CD14-positive monocyte (primary cell): Measurements from ENCODE around the gene GPRC5C. TPM values are rescaled to one million over a fixed set of nuclear protein-coding genes. Genes with fewer than 3 reads are reported as not detected.

ENCODE experiments used
- DNase-seq, 3 donors: peaks; one replicate each; pipeline ENCODE4 v3.0.0-alpha.2; 2011 to 2022
- H2AFZ ChIP-seq: 2 replicates; pipeline ENCODE4 v1.6.0; 2012; ENCODE audit warnings: mild to moderate bottlenecking, low read depth, low read length, inconsistent platforms; ENCODE audit not compliant: insufficient read depth, poor library complexity, severe bottlenecking
- H3K27ac ChIP-seq, 2 donors: 1 replicate in 1 of 2; 2 replicates in 1 of 2; pipeline ENCODE4 v1.5.1; 2012 to 2013; ENCODE audit warnings: low read length in 2 of 2, control low read depth in 1 of 2, inconsistent platforms in 1 of 2, low read depth in 1 of 2, mild to moderate bottlenecking in 1 of 2
- H3K27me3 ChIP-seq, 2 donors: one replicate each; pipeline versions ENCODE4 v1.6.0 to v1.6.1; 2011 to 2013; ENCODE audit warnings: low read length in 2 of 2; ENCODE audit not compliant: control insufficient read depth in 2 of 2, insufficient read depth in 2 of 2
- H3K36me3 ChIP-seq, 2 donors: replicated peaks in 1 of 2; 1 replicate in 1 of 2; 2 replicates in 1 of 2; pipeline versions ENCODE4 v1.5.1 to v1.6.1; 2012 to 2013; ENCODE audit warnings: low read length in 2 of 2, control low read depth in 1 of 2, inconsistent platforms in 1 of 2, mild to moderate bottlenecking in 1 of 2; ENCODE audit not compliant: insufficient read depth in 2 of 2, control insufficient read depth in 1 of 2
- H3K4me1 ChIP-seq, 2 donors: 1 replicate in 1 of 2; 2 replicates in 1 of 2; pipeline versions ENCODE4 v1.5.1 to v1.6.1; 2012 to 2013; ENCODE audit warnings: low read length in 2 of 2, control low read depth in 1 of 2, inconsistent platforms in 1 of 2, mild to moderate bottlenecking in 1 of 2, moderate library complexity in 1 of 2; ENCODE audit not compliant: insufficient read depth in 2 of 2, control insufficient read depth in 1 of 2
- H3K4me2 ChIP-seq: replicated peaks from 2 replicates; pipeline ENCODE3; 2012; ENCODE audit warnings: low read length, moderate library complexity, mild to moderate bottlenecking; ENCODE audit not compliant: poor library complexity, severe bottlenecking; ENCODE audit errors: extremely low read depth
- H3K4me3 ChIP-seq, 3 experiments: fragments of 200-600 bp in 1 of 3; sonication (generic) in 1 of 3; replicated peaks in 1 of 3; 1 replicate in 2 of 3; 2 replicates in 1 of 3; pipeline ENCODE4 v1.5.1; 2011 to 2013; ENCODE audit warnings: low read length in 3 of 3, mild to moderate bottlenecking in 3 of 3, control low read depth in 2 of 3, low read depth in 2 of 3, inconsistent platforms in 1 of 3, moderate library complexity in 1 of 3
- H3K79me2 ChIP-seq: 2 replicates; pipeline ENCODE4 v1.6.0; 2012; ENCODE audit warnings: mild to moderate bottlenecking, control low read depth, inconsistent platforms, low read length, moderate library complexity; ENCODE audit not compliant: insufficient read depth
- H3K9ac ChIP-seq: 2 replicates; pipeline ENCODE4 v1.6.0; 2017; ENCODE audit warnings: low read length, mild to moderate bottlenecking; ENCODE audit not compliant: insufficient read depth, poor library complexity, severe bottlenecking
- H3K9me3 ChIP-seq, 2 donors: replicated peaks in 1 of 2; 1 replicate in 1 of 2; 2 replicates in 1 of 2; pipeline versions ENCODE4 v1.5.1 to v1.6.1; 2012 to 2013; ENCODE audit warnings: low read length in 2 of 2, control low read depth in 1 of 2; ENCODE audit not compliant: control insufficient read depth in 1 of 2, insufficient read depth in 1 of 2
- H4K20me1 ChIP-seq: 2 replicates; pipeline ENCODE4 v1.6.0; 2012; ENCODE audit warnings: mild to moderate bottlenecking, low read length, control low read depth, moderate library complexity; ENCODE audit not compliant: insufficient read depth
- H3K27ac Mint-ChIP-seq, 7 donors: one replicate each; pipeline ENCODE4 v1.8.0; 2020; ENCODE audit warnings: mild to moderate bottlenecking in 7 of 7, mixed read lengths in 7 of 7, moderate library complexity in 6 of 7, inconsistent platforms in 2 of 7
- H3K27me3 Mint-ChIP-seq, 3 donors: one replicate each; pipeline ENCODE4 v1.8.0; 2021 to 2022; ENCODE audit warnings: low read depth in 3 of 3, mild to moderate bottlenecking in 3 of 3, mixed read lengths in 3 of 3, moderate library complexity in 3 of 3, inconsistent platforms in 1 of 3
- H3K36me3 Mint-ChIP-seq, 2 donors: one replicate each; pipeline ENCODE4 v1.8.0; 2020; ENCODE audit warnings: mixed read lengths in 2 of 2, inconsistent platforms in 1 of 2, mild to moderate bottlenecking in 1 of 2
- H3K4me1 Mint-ChIP-seq: one replicate; pipeline ENCODE4 v1.8.0; 2020; ENCODE audit warnings: mild to moderate bottlenecking, mixed read lengths
- H3K4me3 Mint-ChIP-seq, 2 donors: one replicate each; pipeline ENCODE4 v1.8.0; 2020; ENCODE audit warnings: mild to moderate bottlenecking in 2 of 2, mixed read lengths in 2 of 2, moderate library complexity in 1 of 2
- H3K9me3 Mint-ChIP-seq, 7 donors: one replicate each; pipeline ENCODE4 v1.8.0; 2020 to 2022; ENCODE audit warnings: mixed read lengths in 7 of 7, mild to moderate bottlenecking in 6 of 7, moderate library complexity in 6 of 7, inconsistent platforms in 2 of 7
- WGBS: methylation state at CpG from one replicate; pipeline ENCODE4 v1.1.5; 2013; ENCODE audit warnings: missing lambda C conversion rate; ENCODE audit not compliant: insufficient coverage; 5-methylcytosine and 5-hydroxymethylcytosine counted together
- intact Hi-C, 2 donors: fragments of 100-400 bp; cut with micrococcal nuclease; formaldehyde crosslinking; loops; one replicate each; pipeline versions ENCODE4 v1.15.0 to v1.15.1; 2023
- polyA plus RNA-seq, 3 donors: library from polyadenylated mRNA; depleted of rRNA in 1 of 3; unstranded in 2 of 3; stranded (reverse) in 1 of 3; fragments of 300-500 nt in 2 of 3; fragments of >200 nt in 1 of 3; fragmentation: Illumina TruSeq in 2 of 3; gene quantifications; 1 replicate in 2 of 3; 2 replicates in 1 of 3; pipeline ENCODE4 v1.2.3, GENCODE V29; 2012 to 2021
- TF ChIP-seq, protein P1 (sequence below): fragments of 200-600 bp; IDR thresholded peaks from one replicate; pipeline ENCODE4 v1.8.0; 2022; ENCODE audit warnings: antibody characterized with exemption, mild to moderate bottlenecking

Gene GPRC5C
- polyA plus RNA-seq, 3 donors, result 0.47 to 3.3 (median 1.9) TPM

GRCh38 chr17:74407384-74407783 lies 24.5 kb upstream of the GPRC5C start:
- Mint-ChIP-seq H3K36me3 (no peaks in the 10 kb centered on the region), H3K9me3 (peaks cover 0 to 6% (median 0%) of the 10 kb centered on the region in 7 donors), H3K4me1 (no peaks in the 10 kb centered on the region), H3K27me3 (peaks cover 10 to 12% (median 10%) of the 10 kb centered on the region in 3 donors), H3K4me3 (no peak overlapping the region), H3K27ac (no peak overlapping the region)
- H3K4me3 ChIP-seq, result no peak overlapping the region
- no peaks in the 10 kb centered on the region for H4K20me1 ChIP-seq
- 93% methylated on average over 3 of the region's 5 CpGs for WGBS
- H2AFZ ChIP-seq, result no peak overlapping the region
- H3K9ac ChIP-seq, result no peak overlapping the region
- intact Hi-C loops, result no loop called here
- TF ChIP-seq, protein P1, sequence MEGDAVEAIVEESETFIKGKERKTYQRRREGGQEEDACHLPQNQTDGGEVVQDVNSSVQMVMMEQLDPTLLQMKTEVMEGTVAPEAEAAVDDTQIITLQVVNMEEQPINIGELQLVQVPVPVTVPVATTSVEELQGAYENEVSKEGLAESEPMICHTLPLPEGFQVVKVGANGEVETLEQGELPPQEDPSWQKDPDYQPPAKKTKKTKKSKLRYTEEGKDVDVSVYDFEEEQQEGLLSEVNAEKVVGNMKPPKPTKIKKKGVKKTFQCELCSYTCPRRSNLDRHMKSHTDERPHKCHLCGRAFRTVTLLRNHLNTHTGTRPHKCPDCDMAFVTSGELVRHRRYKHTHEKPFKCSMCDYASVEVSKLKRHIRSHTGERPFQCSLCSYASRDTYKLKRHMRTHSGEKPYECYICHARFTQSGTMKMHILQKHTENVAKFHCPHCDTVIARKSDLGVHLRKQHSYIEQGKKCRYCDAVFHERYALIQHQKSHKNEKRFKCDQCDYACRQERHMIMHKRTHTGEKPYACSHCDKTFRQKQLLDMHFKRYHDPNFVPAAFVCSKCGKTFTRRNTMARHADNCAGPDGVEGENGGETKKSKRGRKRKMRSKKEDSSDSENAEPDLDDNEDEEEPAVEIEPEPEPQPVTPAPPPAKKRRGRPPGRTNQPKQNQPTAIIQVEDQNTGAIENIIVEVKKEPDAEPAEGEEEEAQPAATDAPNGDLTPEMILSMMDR, result no peak
- no peaks in the 10 kb centered on the region for H3K27me3 ChIP-seq
- no peaks in the 10 kb centered on the region for H3K79me2 ChIP-seq
- H3K36me3 ChIP-seq, result no peaks in the 10 kb centered on the region
- no peaks in the 10 kb centered on the region for H3K4me1 ChIP-seq
- no peak for DNase-seq
- no peaks in the 10 kb centered on the region for H3K9me3 ChIP-seq
- H3K4me2 ChIP-seq, result no peak overlapping the region
- H3K27ac ChIP-seq, result no peak overlapping the region

DNA sequence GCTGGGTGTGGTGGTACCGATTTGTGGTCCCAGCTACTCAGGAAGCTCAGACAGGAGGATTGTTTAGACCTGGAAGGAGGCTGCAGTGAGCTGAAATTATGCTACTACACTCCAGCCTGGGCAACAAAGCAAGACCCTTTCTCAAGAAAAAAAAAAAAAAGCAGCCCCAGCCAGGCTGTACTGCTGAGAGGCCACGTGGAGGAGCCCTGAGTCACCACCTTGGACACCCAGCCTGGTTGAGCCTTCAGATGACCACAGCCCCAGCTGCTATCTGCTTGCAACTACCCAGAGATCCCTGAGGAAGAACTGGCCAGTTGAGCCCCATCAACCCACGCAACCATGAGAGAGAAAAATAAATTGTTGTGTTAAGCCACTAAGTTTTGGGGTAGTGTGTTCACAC lies 23.6 kb upstream of the GPRC5C start:
- Mint-ChIP-seq H3K4me3 (no peak overlapping the region), H3K27me3 (peaks cover 10 to 12% (median 12%) of the 10 kb centered on the region in 3 donors), H3K9me3 (peaks cover 0 to 6% (median 0%) of the 10 kb centered on the region in 7 donors), H3K27ac (no peak overlapping the region), H3K4me1 (no peaks in the 10 kb centered on the region), H3K36me3 (no peaks in the 10 kb centered on the region)
- Histone ChIP-seq H3K4me1 (no peaks in the 10 kb centered on the region), H3K4me2 (no peak overlapping the region), H3K36me3 (no peaks in the 10 kb centered on the region), H3K27ac (no peak overlapping the region), H3K27me3 (no peaks in the 10 kb centered on the region), H2AFZ (no peak overlapping the region), H4K20me1 (no peaks in the 10 kb centered on the region), H3K4me3 (no peak overlapping the region), H3K79me2 (no peaks in the 10 kb centered on the region), H3K9me3 (no peaks in the 10 kb centered on the region), H3K9ac (no peak overlapping the region)
- TF ChIP-seq, protein P1, result no peak
- intact Hi-C loops, result no loop called here
- DNase-seq, result no peak
- no CpG with 5 or more reads among the region's 3 CpGs for WGBS
